H1 (cell line): Measurements from ENCODE around the gene GP5. TPM values are rescaled to one million over a fixed set of nuclear protein-coding genes. Genes with fewer than 3 reads are reported as not detected.
A peak's percentile ranks its signal among the peaks of the same experiment; 100 is the strongest.

ENCODE experiments used
- CTCF ChIA-PET: fragments of 300-600 bp; sonication (Branson Sonifier 250); formaldehyde crosslinking; loops from one replicate; lab custom pipeline; 2021; ENCODE audit not compliant: partially characterized antibody; lab: Charles Lee
- POLR2A ChIA-PET: fragments of 300-600 bp; sonication (Branson Sonifier 250); formaldehyde crosslinking; loops from one replicate; lab custom pipeline; 2021; ENCODE audit warnings: inconsistent platforms; ENCODE audit not compliant: partially characterized antibody; lab: Charles Lee
- DNase-seq, 2 experiments: peaks; one replicate each; pipeline versions ENCODE4 v3.0.0 to v3.0.0-alpha.2; 2010 to 2022; ENCODE audit warnings: low spot score in 2 of 2, low read depth in 1 of 2, mixed read lengths in 1 of 2
- FAIRE-seq: peaks from 2 replicates; lab custom pipeline; 2011; peaks lifted over from hg19 to GRCh38; lab: Jason Lieb, UNC
- H2AFZ ChIP-seq: 2 replicates; pipeline ENCODE4 v1.8.1; 2012; ENCODE audit warnings: low read length, inconsistent platforms
- H2AK5ac ChIP-seq: 2 replicates; pipeline ENCODE4 v1.6.1; 2013; ENCODE audit warnings: low read depth, low read length
- H2BK120ac ChIP-seq: replicated peaks from 2 replicates; pipeline ENCODE3; 2013; ENCODE audit warnings: low read depth, low read length, inconsistent platforms
- H2BK12ac ChIP-seq: 2 replicates; pipeline ENCODE4 v1.6.1; 2013; ENCODE audit warnings: low read depth, low read length
- H2BK15ac ChIP-seq: 2 replicates; pipeline ENCODE4 v1.6.1; 2013; ENCODE audit warnings: low read length
- H2BK20ac ChIP-seq: 2 replicates; pipeline ENCODE4 v1.6.1; 2013; ENCODE audit warnings: low read length
- H2BK5ac ChIP-seq: 2 replicates; pipeline ENCODE4 v1.6.1; 2013; ENCODE audit warnings: low read depth, low read length
- H3K14ac ChIP-seq: 2 replicates; pipeline ENCODE4 v1.6.1; 2013; ENCODE audit warnings: inconsistent platforms; ENCODE audit not compliant: insufficient read length
- H3K18ac ChIP-seq: 2 replicates; pipeline ENCODE4 v1.6.1; 2013; ENCODE audit warnings: low read length; ENCODE audit errors: extremely low read depth
- H3K23ac ChIP-seq: 2 replicates; pipeline ENCODE4 v1.6.1; 2013; ENCODE audit warnings: inconsistent platforms; ENCODE audit not compliant: insufficient read length
- H3K23me2 ChIP-seq: 2 replicates; pipeline ENCODE4 v1.6.1; 2013; ENCODE audit warnings: low read depth, low read length
- H3K27ac ChIP-seq: 2 replicates; pipeline ENCODE4 v1.6.1; 2011; ENCODE audit warnings: low read depth, low read length, inconsistent platforms
- H3K27me3 ChIP-seq, 4 experiments: replicated peaks in 1 of 4; 1 replicate in 1 of 4; 2 replicates in 3 of 4; pipeline versions ENCODE4 v1.6.1 to v1.8.1; 2011 to 2013; ENCODE audit warnings: low read length in 3 of 4, mild to moderate bottlenecking in 3 of 4, inconsistent platforms in 2 of 4, mixed read lengths in 2 of 4, moderate library complexity in 1 of 4; ENCODE audit not compliant: control insufficient read depth in 3 of 4, insufficient read depth in 3 of 4; ENCODE audit errors: extremely low read depth in 1 of 4
- H3K36me3 ChIP-seq, 4 experiments: 2 replicates each; pipeline versions ENCODE4 v1.6.1 to v1.8.1; 2011 to 2013; ENCODE audit warnings: mild to moderate bottlenecking in 4 of 4, low read length in 3 of 4, moderate library complexity in 2 of 4, control low read depth in 1 of 4, inconsistent platforms in 1 of 4; ENCODE audit not compliant: insufficient read depth in 4 of 4, control insufficient read depth in 2 of 4
- H3K4ac ChIP-seq: replicated peaks from 2 replicates; pipeline ENCODE3; 2013; ENCODE audit warnings: low read length, low read depth, mixed read lengths, inconsistent platforms; ENCODE audit not compliant: insufficient read length
- H3K4me1 ChIP-seq, 4 experiments: replicated peaks in 1 of 4; 1 replicate in 1 of 4; 2 replicates in 3 of 4; pipeline versions ENCODE4 v1.6.1 to v1.8.1; 2011 to 2013; ENCODE audit warnings: low read length in 3 of 4, inconsistent platforms in 2 of 4, mixed read lengths in 1 of 4; ENCODE audit not compliant: insufficient read depth in 4 of 4, control insufficient read depth in 3 of 4
- H3K4me2 ChIP-seq, 2 experiments: 2 replicates each; pipeline versions ENCODE4 v1.6.1 to v1.8.1; 2011 to 2013; ENCODE audit warnings: low read depth in 2 of 2, low read length in 2 of 2, control low read depth in 1 of 2, inconsistent platforms in 1 of 2, mild to moderate bottlenecking in 1 of 2; ENCODE audit not compliant: insufficient read depth in 1 of 2
- H3K4me3 ChIP-seq, 4 experiments: fragments of 200-600, 300-600 bp in 1 of 4; sonication (generic), shearing (Covaris generic), sonication (Bioruptor Twin) in 1 of 4; 2 replicates each; pipeline versions ENCODE4 v1.5.1 to v1.8.1; 2011 to 2016; ENCODE audit warnings: low read length in 4 of 4, low read depth in 3 of 4, control low read depth in 2 of 4, inconsistent platforms in 2 of 4, mild to moderate bottlenecking in 2 of 4, mixed read lengths in 1 of 4, moderate library complexity in 1 of 4; ENCODE audit not compliant: insufficient read depth in 2 of 4; ENCODE audit errors: extremely low read depth in 1 of 4
- H3K56ac ChIP-seq: replicated peaks from 2 replicates; pipeline ENCODE3; 2013; ENCODE audit warnings: low read depth, mild to moderate bottlenecking, mixed read lengths, low read length, inconsistent platforms; ENCODE audit not compliant: insufficient read length
- H3K79me1 ChIP-seq: 2 replicates; pipeline ENCODE4 v1.6.1; 2013; ENCODE audit warnings: low read depth, low read length, control low read depth
- H3K79me2 ChIP-seq, 2 experiments: 2 replicates each; pipeline versions ENCODE4 v1.6.1 to v1.8.1; 2012 to 2013; ENCODE audit warnings: low read length in 2 of 2, mild to moderate bottlenecking in 2 of 2, inconsistent platforms in 1 of 2; ENCODE audit not compliant: insufficient read depth in 2 of 2, control insufficient read depth in 1 of 2
- H3K9ac ChIP-seq, 4 experiments: replicated peaks in 1 of 4; 1 replicate in 1 of 4; 2 replicates in 3 of 4; pipeline versions ENCODE4 v1.6.1 to v1.8.1; 2011 to 2013; ENCODE audit warnings: low read depth in 3 of 4, low read length in 3 of 4, control low read depth in 2 of 4, mild to moderate bottlenecking in 2 of 4, moderate library complexity in 2 of 4, inconsistent platforms in 1 of 4; ENCODE audit errors: extremely low read depth in 1 of 4
- H3K9me3 ChIP-seq, 2 experiments: 2 replicates each; pipeline versions ENCODE4 v1.6.1 to v1.8.1; 2012 to 2013; ENCODE audit warnings: mild to moderate bottlenecking in 2 of 2, moderate library complexity in 2 of 2, control low read depth in 1 of 2, inconsistent platforms in 1 of 2, low read depth in 1 of 2, low read length in 1 of 2, mixed read lengths in 1 of 2; ENCODE audit not compliant: insufficient read depth in 2 of 2
- H4K20me1 ChIP-seq, 2 experiments: replicated peaks in 1 of 2; 2 replicates each; pipeline versions ENCODE3 to v1.8.1; 2011 to 2013; ENCODE audit warnings: inconsistent platforms in 2 of 2, low read length in 2 of 2, mild to moderate bottlenecking in 1 of 2; ENCODE audit not compliant: insufficient read depth in 2 of 2, control insufficient read depth in 1 of 2
- H4K5ac ChIP-seq: 2 replicates; pipeline ENCODE4 v1.6.1; 2013; ENCODE audit warnings: low read length, low read depth, mixed read lengths, inconsistent platforms; ENCODE audit not compliant: insufficient read length
- H4K8ac ChIP-seq: 2 replicates; pipeline ENCODE4 v1.8.0; 2013; ENCODE audit warnings: mild to moderate bottlenecking, moderate library complexity, low read length, inconsistent platforms; ENCODE audit not compliant: insufficient read depth; ENCODE audit errors: extremely low read depth
- H4K91ac ChIP-seq: replicated peaks from 2 replicates; pipeline ENCODE3; 2013; ENCODE audit warnings: low read length, mixed read lengths, inconsistent platforms; ENCODE audit not compliant: insufficient read length
- CREB1 ChIP-seq: IDR thresholded peaks from 2 replicates; pipeline ENCODE4 v1.6.1; 2012; ENCODE audit warnings: inconsistent platforms
- HDAC6 ChIP-seq: IDR thresholded peaks from one replicate; pipeline ENCODE4 v1.7.1; 2012; ENCODE audit warnings: low read depth, mild to moderate bottlenecking, inconsistent platforms, low read length, moderate library complexity
- POLR2AphosphoS5 ChIP-seq: IDR thresholded peaks from 2 replicates; pipeline ENCODE4 v1.6.1; 2011; ENCODE audit warnings: low read depth, low read length
- RAD21 ChIP-seq, 2 experiments: IDR thresholded peaks in 1 of 2; conservative IDR thresholded peaks in 1 of 2; 2 replicates each; pipeline ENCODE4 v1.6.1; 2011; ENCODE audit warnings: low read depth in 2 of 2, low read length in 2 of 2, improper control_type of control experiment in 1 of 2, inconsistent platforms in 1 of 2, mild to moderate bottlenecking in 1 of 2, moderate library complexity in 1 of 2
- TAF7 ChIP-seq: optimal IDR thresholded peaks from 2 replicates; pipeline ENCODE3; 2011; ENCODE audit warnings: low read depth, mild to moderate bottlenecking, inconsistent platforms, low read length, moderate library complexity, borderline replicate concordance
- YY1 ChIP-seq: IDR thresholded peaks from 2 replicates; pipeline ENCODE4 v1.6.1; 2011; ENCODE audit warnings: low read depth, mild to moderate bottlenecking, low read length
- WGBS, 2 experiments: shearing (Covaris generic) in 1 of 2; methylation state at CpG; one replicate each; pipeline versions ENCODE4 v1.1.6 to v1.1.7; 2013 to 2015; ENCODE audit warnings: low lambda C conversion rate in 2 of 2, mixed read lengths in 2 of 2, inconsistent platforms in 1 of 2, low coverage in 1 of 2, missing lambda C conversion rate in 1 of 2; ENCODE audit not compliant: insufficient replicate concordance in 2 of 2, insufficient coverage in 1 of 2, insufficient read length in 1 of 2; ENCODE audit errors: extremely low coverage in 1 of 2, missing lambda C conversion rate in 1 of 2; 5-methylcytosine and 5-hydroxymethylcytosine counted together
- polyA plus RNA-seq, 7 experiments: library from polyadenylated mRNA; depleted of rRNA in 3 of 7; stranded (reverse) in 5 of 7; unstranded in 2 of 7; fragments of >200 nt in 5 of 7; fragments of 200-250 nt in 2 of 7; gene quantifications; 1 replicate in 5 of 7; 2 replicates in 1 of 7; 4 replicates in 1 of 7; pipeline versions ENCODE4 v1.2.1 to v1.2.3, GENCODE V29; 2011 to 2013; ENCODE audit warnings: missing spikeins in 2 of 7, mixed read lengths in 2 of 7
- total RNA-seq: library from RNA; stranded (reverse); fragmentation: NEBNext Ultra II Directional; extraction: Animal tissue kit (Norgen Biotek cat#: 25700); gene quantifications from 2 replicates; pipeline ENCODE4 v1.2.1, GENCODE V29; 2021
- TF ChIP-seq, protein P1 (sequence below), 3 experiments: IDR thresholded peaks; 1 replicate in 2 of 3; 2 replicates in 1 of 3; pipeline versions ENCODE4 v1.5.1 to v1.6.1; 2011; ENCODE audit warnings: low read length in 3 of 3, mild to moderate bottlenecking in 3 of 3, inconsistent platforms in 2 of 3, low read depth in 1 of 3, moderate library complexity in 1 of 3; ENCODE audit not compliant: insufficient read depth in 1 of 3; ENCODE audit errors: control extremely low read depth in 1 of 3

Gene GP5
- total and polyA plus RNA-seq, 2 of the 8 experiments (the other 6 are each of a cell fraction or from before 2014, with no cell fraction given): 0.13 to 0.14 TPM

DNA sequence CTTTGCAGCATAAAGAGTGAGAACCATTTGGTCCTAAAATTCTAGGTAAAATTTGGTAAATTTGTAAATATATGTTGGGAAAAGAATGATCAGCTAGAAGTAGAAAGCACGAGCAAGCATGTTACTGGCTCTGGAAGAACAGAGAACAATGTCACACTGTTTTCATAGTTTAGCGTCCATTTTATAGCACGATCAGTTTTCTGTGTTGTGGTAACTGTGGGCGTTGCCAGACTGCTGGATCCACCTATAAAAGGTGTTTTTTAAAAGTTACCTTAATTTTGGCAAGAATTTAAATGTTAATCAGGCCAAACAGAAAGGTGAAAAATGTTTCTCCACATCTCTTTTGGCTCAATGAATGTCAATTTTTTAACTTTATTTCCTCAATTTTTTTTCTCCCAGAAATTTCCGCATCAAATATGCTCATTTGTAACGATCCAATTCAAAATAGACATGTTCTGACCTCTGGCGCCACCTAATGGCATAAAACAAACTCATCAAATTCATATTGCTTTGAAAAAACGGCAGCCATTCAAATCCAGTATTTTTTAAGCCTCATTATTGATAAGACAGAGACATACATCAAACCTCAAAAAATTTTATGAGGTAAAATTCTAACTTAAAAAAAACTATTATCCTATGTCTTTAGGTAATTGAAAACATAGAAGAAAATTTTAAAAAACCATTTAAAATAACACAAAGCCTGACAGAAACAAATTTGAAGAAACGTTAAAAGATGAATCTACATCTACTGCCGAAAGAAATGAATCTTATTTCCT is 5.5 kb upstream of the GP5 start:
- H2BK120ac ChIP-seq: no peak overlapping the region
- no peak overlapping the region for H2AFZ ChIP-seq
- no peak overlapping the region for H3K9ac ChIP-seq
- no peaks in the 10 kb centered on the region for H3K4me1 ChIP-seq
- no peaks in the 10 kb centered on the region for H3K79me2 ChIP-seq
- no peak overlapping the region for H3K4ac ChIP-seq
- H3K9me3 ChIP-seq: peaks cover 0 to 4% of the 10 kb centered on the region in 2 experiments; a peak in 1 of 4 replicates
- no peak overlapping the region for H2BK15ac ChIP-seq
- H4K8ac ChIP-seq: no peak overlapping the region
- H3K27ac ChIP-seq: no peak overlapping the region
- POLR2A ChIA-PET: interaction anchor here (0.6 kb wide), 1 partner anchor 37 kb away, joined by 3 read pairs; no protein-coding TSS in a partner anchor
- TF ChIP-seq YY1 (no peak), CREB1 (no peak), HDAC6 (no peak), POLR2AphosphoS5 (no peak), RAD21 (IDR thresholded peaks at IDR 0.05 in 1 of 2, conservative IDR thresholded peaks at IDR 0.05 in 1 of 2; ENCODE audit: low read depth in 2 of 2, low read length in 2 of 2) (peak; percentile 68 to 77), TAF7 (no peak)
- TF ChIP-seq, protein P1, sequence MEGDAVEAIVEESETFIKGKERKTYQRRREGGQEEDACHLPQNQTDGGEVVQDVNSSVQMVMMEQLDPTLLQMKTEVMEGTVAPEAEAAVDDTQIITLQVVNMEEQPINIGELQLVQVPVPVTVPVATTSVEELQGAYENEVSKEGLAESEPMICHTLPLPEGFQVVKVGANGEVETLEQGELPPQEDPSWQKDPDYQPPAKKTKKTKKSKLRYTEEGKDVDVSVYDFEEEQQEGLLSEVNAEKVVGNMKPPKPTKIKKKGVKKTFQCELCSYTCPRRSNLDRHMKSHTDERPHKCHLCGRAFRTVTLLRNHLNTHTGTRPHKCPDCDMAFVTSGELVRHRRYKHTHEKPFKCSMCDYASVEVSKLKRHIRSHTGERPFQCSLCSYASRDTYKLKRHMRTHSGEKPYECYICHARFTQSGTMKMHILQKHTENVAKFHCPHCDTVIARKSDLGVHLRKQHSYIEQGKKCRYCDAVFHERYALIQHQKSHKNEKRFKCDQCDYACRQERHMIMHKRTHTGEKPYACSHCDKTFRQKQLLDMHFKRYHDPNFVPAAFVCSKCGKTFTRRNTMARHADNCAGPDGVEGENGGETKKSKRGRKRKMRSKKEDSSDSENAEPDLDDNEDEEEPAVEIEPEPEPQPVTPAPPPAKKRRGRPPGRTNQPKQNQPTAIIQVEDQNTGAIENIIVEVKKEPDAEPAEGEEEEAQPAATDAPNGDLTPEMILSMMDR (IDR thresholded peaks at IDR 0.05; ENCODE audit: control extremely low read depth in 1 of 3, insufficient read depth in 1 of 3, low read depth in 1 of 3, low read length in 3 of 3): peak in 2 of 3 experiments; percentile 41 to 52; a peak in 2 of 4 replicates
- no peak overlapping the region for H4K5ac ChIP-seq
- CTCF ChIA-PET: interaction anchor here (0.6 to 9.2 kb wide), 17 partner anchors 8 to 206 kb away, joined by 3 to 176 read pairs (median 4); partner anchors contain the start of gene CPN2
- H3K18ac ChIP-seq: no peak overlapping the region
- no peak overlapping the region for H3K23ac ChIP-seq
- no peak overlapping the region for H2BK5ac ChIP-seq
- no peaks in the 10 kb centered on the region for H3K79me1 ChIP-seq
- no peaks in the 10 kb centered on the region for H3K27me3 ChIP-seq
- DNase-seq: no peak
- H3K56ac ChIP-seq: no peak overlapping the region
- no peaks in the 10 kb centered on the region for H3K23me2 ChIP-seq
- no peak overlapping the region for H3K4me3 ChIP-seq
- H3K36me3 ChIP-seq: peaks cover 0 to 10% (median 2%) of the 10 kb centered on the region in 4 experiments; a peak in 4 of 8 replicates
- no peak overlapping the region for H2BK12ac ChIP-seq
- no peak overlapping the region for H4K91ac ChIP-seq
- H3K14ac ChIP-seq: no peak overlapping the region
- no peak overlapping the region for H2AK5ac ChIP-seq
- no peaks in the 10 kb centered on the region for H4K20me1 ChIP-seq
- WGBS, 2 experiments: 71% methylated on average over 10 of the region's 10 CpGs; no CpG with 5 or more reads in 1 of the 2 experiments
- H3K4me2 ChIP-seq: no peak overlapping the region
- H2BK20ac ChIP-seq: no peak overlapping the region
- FAIRE-seq: no peak
